Activated CD8-positive, alpha-beta memory T cell treated with anti-CD3 and anti-CD28 coated beads for 24 hours (primary cell): ENCODE data around the gene PALD1.
"Not testable (repeated sequence)": the region's sequence is repeated elsewhere in the genome, so short reads cannot be mapped to it uniquely, and the experiment has no call there.

Experiments
- DNase-seq: peaks from one replicate; pipeline ENCODE4 v3.0.0-alpha.2; 2020

The PALD1 gene

GRCh38 chr10:70482982-70483760 lies 4.6 kb downstream of the PALD1 start:
- DNase-seq: no peak

DNA sequence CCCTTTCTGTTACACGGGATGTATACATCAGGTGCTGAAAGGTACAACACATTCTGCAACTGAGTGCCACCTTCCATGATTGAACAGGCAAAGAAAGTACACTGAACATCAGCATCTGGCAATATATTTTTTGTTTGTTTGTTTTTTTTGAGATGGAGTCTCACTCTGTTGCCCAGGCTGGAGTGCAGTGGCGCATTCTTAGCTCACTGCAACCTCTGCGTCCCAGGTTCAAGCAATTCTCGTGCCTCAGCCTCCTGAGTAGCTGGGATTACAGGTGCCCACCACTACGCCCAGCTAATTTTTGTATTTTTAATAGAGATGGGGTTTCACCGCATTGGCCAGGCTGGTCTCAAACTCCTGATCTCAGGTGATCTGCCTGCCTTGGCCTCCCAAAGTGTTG lies 5.3 kb downstream of the PALD1 start:
- DNase-seq: not testable (repeated sequence)

GRCh38 chr10:70487824-70488223 lies 9.3 kb downstream of the PALD1 start:
- DNase-seq: no peak

DNA sequence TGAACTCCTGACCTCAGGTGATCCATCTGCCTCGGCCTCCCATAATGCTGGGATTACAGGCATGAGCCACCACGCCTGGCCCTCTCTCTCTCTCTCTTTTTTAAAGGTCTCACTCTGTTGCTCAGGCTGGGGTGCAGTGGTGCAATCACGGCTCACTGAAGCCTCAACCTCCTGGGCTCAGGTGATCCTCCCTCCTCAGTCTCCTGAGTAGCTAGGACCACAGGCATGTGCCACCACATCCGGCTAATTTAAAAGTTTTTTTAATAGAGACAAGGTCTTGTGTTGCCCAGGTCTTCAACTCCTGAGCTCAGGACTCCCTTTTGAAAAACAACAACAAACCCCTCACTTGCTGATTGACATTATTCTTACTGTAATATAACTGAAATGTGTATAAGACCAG lies 11.6 kb downstream of the PALD1 start:
- no peak for DNase-seq

- DNase-seq: no peak
These were observed 13.0 kb downstream of the PALD1 start for GRCh38 chr10:70491614-70492013.

DNA sequence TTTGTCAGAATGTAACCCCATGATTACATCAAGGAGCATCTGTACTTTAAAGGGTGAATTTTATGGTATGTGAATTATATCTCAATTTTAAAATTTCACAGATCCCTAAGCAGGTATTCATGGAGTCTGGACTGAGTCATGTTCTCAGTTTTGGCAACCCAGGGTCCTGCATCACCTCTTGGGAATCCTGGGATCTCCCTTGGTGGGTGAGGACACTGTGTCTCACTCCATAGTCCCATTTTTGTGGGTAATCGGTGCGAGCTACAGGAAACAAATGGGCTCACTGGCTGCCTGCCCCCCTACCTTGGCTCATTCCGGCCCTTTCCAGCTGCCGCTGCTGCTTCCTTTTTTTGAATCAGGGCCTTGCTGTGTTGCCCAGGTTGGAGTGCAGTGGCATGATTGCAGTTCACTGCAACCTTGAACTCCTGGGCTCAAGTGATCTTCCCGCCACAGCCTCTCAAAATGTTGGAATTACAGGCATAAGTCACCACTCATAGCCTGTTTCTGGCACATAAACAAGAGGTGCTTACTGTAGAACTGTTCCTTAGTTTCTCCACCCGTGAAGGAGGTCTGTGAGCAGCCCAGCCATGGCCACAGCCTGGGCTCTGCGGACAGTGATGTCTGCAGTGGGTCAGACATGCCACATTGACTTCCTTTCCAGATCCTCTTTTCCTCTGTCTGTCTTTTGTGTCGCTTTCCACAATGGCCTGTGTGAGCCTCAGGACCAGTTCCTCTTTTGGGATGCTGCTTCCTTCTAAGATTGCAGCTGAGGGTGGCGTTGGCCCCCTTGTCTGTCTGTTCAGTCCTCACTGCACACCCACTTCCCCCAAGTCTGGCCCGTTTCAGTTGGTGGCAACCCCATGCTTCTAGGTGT lies 14.5 kb downstream of the PALD1 start:
- no peak for DNase-seq

DNA sequence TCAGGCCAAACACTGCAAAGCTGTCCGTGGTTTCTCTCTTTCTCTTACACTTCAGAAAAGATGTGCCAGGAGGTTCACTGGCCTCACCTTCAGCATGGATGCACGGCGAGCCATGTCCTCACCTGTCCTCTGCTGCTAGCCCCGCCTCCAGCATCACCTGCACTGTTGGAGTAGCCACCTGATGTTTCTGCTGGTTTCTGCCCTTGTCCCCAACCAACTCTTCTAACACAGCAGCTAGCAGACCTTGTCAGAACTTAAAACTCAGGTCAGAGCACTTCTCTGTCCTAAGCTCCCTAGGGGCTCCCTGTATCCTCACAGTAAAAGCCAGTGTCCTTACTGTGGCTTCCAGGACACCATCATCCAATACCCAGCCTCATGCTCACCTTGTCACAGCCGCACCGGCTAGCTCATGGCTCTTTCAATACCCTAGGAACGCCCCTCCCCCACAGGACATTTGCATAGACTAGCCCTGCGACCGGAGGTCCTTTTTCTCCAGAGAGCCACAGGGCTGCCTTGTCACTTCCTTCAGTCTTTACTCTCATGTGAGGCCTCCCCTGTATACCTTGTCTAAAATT lies 15.2 kb downstream of the PALD1 start:
- no peak for DNase-seq

DNA sequence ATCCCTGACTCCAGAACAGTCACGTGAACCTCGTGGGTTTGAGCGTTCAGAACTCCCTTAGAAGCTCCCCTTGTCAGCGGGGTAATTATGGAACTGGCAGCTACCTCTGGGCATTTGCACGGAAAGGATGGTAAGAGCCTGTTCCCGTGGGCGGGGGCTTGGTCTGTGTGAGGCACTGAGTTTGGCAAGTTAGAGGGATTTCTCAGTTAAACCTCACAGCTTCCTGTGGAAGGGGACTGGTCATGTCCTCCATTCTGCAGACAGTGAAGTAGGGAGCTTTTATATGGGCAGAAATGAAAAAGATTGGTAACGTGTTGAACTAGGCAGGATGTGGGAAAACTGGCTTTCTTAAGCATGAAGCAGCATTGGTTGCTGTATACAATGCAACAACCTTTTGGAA lies 16.0 kb downstream of the PALD1 start:
- DNase-seq: no peak

- DNase-seq: no peak
These were observed 16.4 kb downstream of the PALD1 start for GRCh38 chr10:70494966-70495365.

- no peak for DNase-seq
These were observed 17.2 kb downstream of the PALD1 start for GRCh38 chr10:70495691-70496261.

GRCh38 chr10:70496341-70497119 lies 18.0 kb downstream of the PALD1 start:
- no peak for DNase-seq

- DNase-seq: no peak
These were observed 18.6 kb downstream of the PALD1 start for GRCh38 chr10:70497120-70497545.

- no peak for DNase-seq
These were observed 20.6 kb downstream of the PALD1 start for GRCh38 chr10:70498970-70499835.

DNA sequence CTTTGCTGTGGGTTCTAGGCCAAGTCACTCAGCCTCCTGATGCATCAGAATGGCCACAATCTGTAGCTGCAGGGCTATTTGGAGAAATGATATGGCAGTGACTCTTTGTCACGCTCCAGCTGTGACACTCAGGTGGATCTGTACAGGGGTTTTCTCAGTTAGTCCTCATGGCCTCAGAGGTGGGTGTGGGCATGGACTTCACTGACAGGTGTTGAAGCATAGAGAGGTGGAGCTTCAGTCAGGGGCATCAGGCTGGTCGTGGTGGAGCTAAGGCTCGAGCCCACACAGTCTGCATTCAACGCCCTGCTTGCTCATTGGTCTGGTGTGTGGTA lies 21.2 kb downstream of the PALD1 start:
- no peak for DNase-seq

- DNase-seq: no peak
These were observed 21.8 kb downstream of the PALD1 start for GRCh38 chr10:70500368-70500767.

GRCh38 chr10:70500812-70501301 lies 22.3 kb downstream of the PALD1 start:
- DNase-seq: no peak

DNA sequence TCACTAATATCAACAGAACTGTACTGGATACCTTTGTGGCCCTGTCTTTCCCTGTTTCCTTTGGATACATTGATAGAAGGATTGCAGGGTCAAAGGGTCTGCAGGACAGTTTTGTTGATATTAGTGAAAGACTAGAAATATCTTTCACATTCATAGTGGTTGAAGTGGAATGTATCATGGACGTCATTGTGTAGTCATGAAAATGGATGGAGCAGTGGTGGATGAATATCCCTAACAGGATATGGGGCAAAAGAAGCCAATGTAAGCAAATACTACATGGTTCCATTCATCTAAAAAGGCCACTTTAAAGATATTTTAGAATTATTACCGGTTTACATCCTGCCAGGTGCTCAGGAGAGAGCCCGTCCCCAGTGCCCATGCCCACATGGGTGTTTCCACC lies 23.8 kb downstream of the PALD1 start:
- DNase-seq: no peak

- DNase-seq: no peak
These were observed 25.2 kb downstream of the PALD1 start for GRCh38 chr10:70503776-70504175.

DNA sequence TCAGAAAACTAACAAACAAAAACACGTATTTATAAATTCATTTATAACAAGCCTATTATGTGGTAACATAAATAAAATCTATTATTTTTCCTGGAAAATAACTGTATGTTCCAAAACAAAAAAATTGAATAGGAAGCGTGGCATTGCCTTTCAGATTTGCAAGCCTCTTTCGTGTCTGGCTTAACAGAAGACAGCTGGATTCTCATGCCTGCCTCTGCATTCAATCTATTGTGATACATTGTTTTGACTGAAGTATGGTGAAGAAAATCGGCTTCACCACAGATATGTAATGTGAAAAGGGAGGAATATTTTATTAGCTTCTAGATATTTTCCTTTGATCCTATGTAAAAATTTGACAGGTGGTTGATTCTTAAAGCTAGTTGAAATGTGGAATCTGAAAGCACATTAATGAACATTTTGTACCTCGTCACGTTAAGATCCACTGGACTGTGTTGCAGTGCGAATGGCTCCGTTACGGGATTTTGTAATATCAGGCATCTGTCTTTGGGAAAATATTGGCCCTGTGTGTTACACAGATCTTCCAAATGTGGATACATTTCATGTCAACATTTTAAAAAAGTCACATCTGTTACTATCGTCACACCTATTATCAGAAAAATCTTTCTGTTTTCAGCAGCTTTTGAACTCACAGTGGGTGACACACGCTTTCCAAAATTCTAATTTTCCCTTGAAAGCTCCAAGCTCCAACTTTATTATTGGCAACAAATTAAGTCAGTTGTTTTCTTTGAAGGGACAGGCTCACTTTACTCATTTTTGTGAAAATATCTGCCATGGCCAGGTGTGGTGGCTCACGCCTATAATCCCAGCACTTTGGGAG lies 26.2 kb downstream of the PALD1 start:
- DNase-seq: no peak

DNA sequence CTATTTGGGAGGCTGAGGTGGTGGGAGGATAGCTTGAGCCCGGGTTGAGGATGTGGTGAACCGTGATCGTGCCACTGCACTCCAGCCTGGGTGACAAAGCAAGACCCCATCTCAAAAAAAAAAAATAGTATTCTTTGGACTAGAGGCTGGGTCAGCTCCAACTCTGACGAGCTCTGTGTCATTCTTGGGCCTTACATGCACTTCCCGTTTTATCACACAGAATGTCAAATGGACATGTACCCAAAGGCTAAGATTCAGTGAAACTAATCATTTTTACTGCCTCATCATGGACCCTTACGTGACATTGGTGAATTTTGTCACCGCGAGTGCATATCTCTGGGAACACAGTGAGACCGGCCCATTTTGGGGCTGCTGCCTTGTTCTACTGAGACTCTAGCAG lies 27.3 kb downstream of the PALD1 start:
- no peak for DNase-seq

GRCh38 chr10:70507966-70508365 lies 29.4 kb downstream of the PALD1 start:
- DNase-seq: no peak
